ENCODE results near the gene GALNT14. TPM values are rescaled to one million over a fixed set of nuclear protein-coding genes. Genes with fewer than 3 reads are reported as not detected.

GALNT14 gene
- total and polyA plus RNA-seq, 9 of the 15 experiments (the other 6 are each of a cell fraction or from before 2014, with no cell fraction given), result 0.11 TPM; not detected in 8

- POLR2A ChIA-PET, result no interaction called here
- Histone ChIP-seq H3K9me1 (ENCODE audit: control insufficient read depth, insufficient read depth, low read length) (no peaks in the 10 kb centered on the region), H3K79me2 (ENCODE audit: control insufficient read depth, insufficient read depth, low read length) (no peaks in the 10 kb centered on the region), H2AFZ (ENCODE audit: low read depth, low read length) (no peak overlapping the region), H3K4me1 (replicated peaks in 1 of 2; ENCODE audit: control insufficient read depth in 2 of 2, insufficient read depth in 2 of 2, low read length in 2 of 2) (no peaks in the 10 kb centered on the region), H3K9ac (ENCODE audit: insufficient read depth in 1 of 2, low read depth in 2 of 2, low read length in 2 of 2) (no peak overlapping the region), H3K4me2 (ENCODE audit: insufficient read depth, low read length) (no peak overlapping the region), H3K27me3 (ENCODE audit: control insufficient read depth in 2 of 2, insufficient read depth in 2 of 2, low read length in 2 of 2) (no peaks in the 10 kb centered on the region; a peak in 1 of 5 replicates), H3K36me3 (ENCODE audit: control insufficient read depth, insufficient read depth, low read length) (no peaks in the 10 kb centered on the region), H3K27ac (ENCODE audit: extremely low read depth, low read depth, low read length) (no peak overlapping the region), H4K20me1 (replicated peaks; ENCODE audit: control insufficient read depth, insufficient read depth, low read length) (no peaks in the 10 kb centered on the region), H3K9me3 (replicated peaks; ENCODE audit: control insufficient read depth, insufficient read depth, low read depth, low read length) (no peaks in the 10 kb centered on the region), H3K4me3 (no peak overlapping the region)
- intact Hi-C loops (cut with micrococcal nuclease) (no loop called here), in situ Hi-C loops (cut with MboI) (no loop called here)
- CTCF ChIA-PET (ENCODE audit: low intra/inter-chr PET ratio), result no interaction called here
- no peak for TF ChIP-seq PTBP1 (IDR thresholded peaks at IDR 0.05; ENCODE audit: low read depth, low read length)
- no peak for TF ChIP-seq MTA1 (IDR thresholded peaks at IDR 0.05; ENCODE audit: borderline replicate concordance)
- TF ChIP-seq SMAD1 (IDR thresholded peaks at IDR 0.05; ENCODE audit: low read depth, low read length, partially characterized antibody), result no peak
- TF ChIP-seq SUPT5H (IDR thresholded peaks at IDR 0.05), result no peak
- DNase-seq (ENCODE audit: extremely low read depth in 1 of 4, low spot score in 3 of 4) (no peak), ATAC-seq (no peak), FAIRE-seq (no peak)
- BruUV-seq (replicated peaks), result no TSS peak
- 0% methylated on average over 3 of the region's 3 CpGs for WGBS (ENCODE audit: insufficient coverage, low coverage, missing lambda C conversion rate)
Measured at GRCh38 chr2:31112544-31112943, 25.7 kb downstream of the GALNT14 start.

- 0% methylated on average over 3 of the region's 3 CpGs for WGBS (ENCODE audit: insufficient coverage, low coverage, missing lambda C conversion rate)
- ChIA-PET POLR2A (no interaction called here), CTCF (ENCODE audit: low intra/inter-chr PET ratio) (no interaction called here)
- Histone ChIP-seq H3K27me3 (ENCODE audit: control insufficient read depth in 2 of 2, insufficient read depth in 2 of 2, low read length in 2 of 2) (no peaks in the 10 kb centered on the region; a peak in 1 of 5 replicates), H3K4me3 (no peak overlapping the region), H3K9me3 (replicated peaks; ENCODE audit: control insufficient read depth, insufficient read depth, low read depth, low read length) (no peaks in the 10 kb centered on the region), H3K4me2 (ENCODE audit: insufficient read depth, low read length) (no peak overlapping the region), H3K4me1 (replicated peaks in 1 of 2; ENCODE audit: control insufficient read depth in 2 of 2, insufficient read depth in 2 of 2, low read length in 2 of 2) (no peaks in the 10 kb centered on the region), H3K79me2 (ENCODE audit: control insufficient read depth, insufficient read depth, low read length) (no peaks in the 10 kb centered on the region), H3K27ac (ENCODE audit: extremely low read depth, low read depth, low read length) (no peak overlapping the region), H4K20me1 (replicated peaks; ENCODE audit: control insufficient read depth, insufficient read depth, low read length) (no peaks in the 10 kb centered on the region), H3K9me1 (ENCODE audit: control insufficient read depth, insufficient read depth, low read length) (no peaks in the 10 kb centered on the region), H3K36me3 (ENCODE audit: control insufficient read depth, insufficient read depth, low read length) (no peaks in the 10 kb centered on the region), H2AFZ (ENCODE audit: low read depth, low read length) (no peak overlapping the region), H3K9ac (ENCODE audit: insufficient read depth in 1 of 2, low read depth in 2 of 2, low read length in 2 of 2) (no peak overlapping the region)
- ATAC-seq (no peak), DNase-seq (ENCODE audit: extremely low read depth in 1 of 4, low spot score in 3 of 4) (no peak), FAIRE-seq (no peak)
- intact Hi-C loops (cut with micrococcal nuclease) (no loop called here), in situ Hi-C loops (cut with MboI) (no loop called here)
- no TSS peak for BruUV-seq (replicated peaks)
- no peak for TF ChIP-seq CREB1 (IDR thresholded peaks at IDR 0.05)
- no peak for TF ChIP-seq CREB1 (CRISPR knock-in tag; IDR thresholded peaks at IDR 0.05)
- no peak for TF ChIP-seq ZNF639 (CRISPR knock-in tag; conservative IDR thresholded peaks at IDR 0.05 in 1 of 2, IDR thresholded peaks at IDR 0.05 in 1 of 2)
- TF ChIP-seq STAG1 (CRISPR knock-in tag; IDR thresholded peaks at IDR 0.05; ENCODE audit: borderline replicate concordance), result no peak
- TF ChIP-seq, protein P1, sequence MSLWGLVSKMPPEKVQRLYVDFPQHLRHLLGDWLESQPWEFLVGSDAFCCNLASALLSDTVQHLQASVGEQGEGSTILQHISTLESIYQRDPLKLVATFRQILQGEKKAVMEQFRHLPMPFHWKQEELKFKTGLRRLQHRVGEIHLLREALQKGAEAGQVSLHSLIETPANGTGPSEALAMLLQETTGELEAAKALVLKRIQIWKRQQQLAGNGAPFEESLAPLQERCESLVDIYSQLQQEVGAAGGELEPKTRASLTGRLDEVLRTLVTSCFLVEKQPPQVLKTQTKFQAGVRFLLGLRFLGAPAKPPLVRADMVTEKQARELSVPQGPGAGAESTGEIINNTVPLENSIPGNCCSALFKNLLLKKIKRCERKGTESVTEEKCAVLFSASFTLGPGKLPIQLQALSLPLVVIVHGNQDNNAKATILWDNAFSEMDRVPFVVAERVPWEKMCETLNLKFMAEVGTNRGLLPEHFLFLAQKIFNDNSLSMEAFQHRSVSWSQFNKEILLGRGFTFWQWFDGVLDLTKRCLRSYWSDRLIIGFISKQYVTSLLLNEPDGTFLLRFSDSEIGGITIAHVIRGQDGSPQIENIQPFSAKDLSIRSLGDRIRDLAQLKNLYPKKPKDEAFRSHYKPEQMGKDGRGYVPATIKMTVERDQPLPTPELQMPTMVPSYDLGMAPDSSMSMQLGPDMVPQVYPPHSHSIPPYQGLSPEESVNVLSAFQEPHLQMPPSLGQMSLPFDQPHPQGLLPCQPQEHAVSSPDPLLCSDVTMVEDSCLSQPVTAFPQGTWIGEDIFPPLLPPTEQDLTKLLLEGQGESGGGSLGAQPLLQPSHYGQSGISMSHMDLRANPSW (CRISPR knock-in tag; IDR thresholded peaks at IDR 0.05), result no peak
- TF ChIP-seq SUPT5H (IDR thresholded peaks at IDR 0.05), result no peak
- TF ChIP-seq TAL1 (IDR thresholded peaks at IDR 0.05), result no peak
- TF ChIP-seq, protein P2, sequence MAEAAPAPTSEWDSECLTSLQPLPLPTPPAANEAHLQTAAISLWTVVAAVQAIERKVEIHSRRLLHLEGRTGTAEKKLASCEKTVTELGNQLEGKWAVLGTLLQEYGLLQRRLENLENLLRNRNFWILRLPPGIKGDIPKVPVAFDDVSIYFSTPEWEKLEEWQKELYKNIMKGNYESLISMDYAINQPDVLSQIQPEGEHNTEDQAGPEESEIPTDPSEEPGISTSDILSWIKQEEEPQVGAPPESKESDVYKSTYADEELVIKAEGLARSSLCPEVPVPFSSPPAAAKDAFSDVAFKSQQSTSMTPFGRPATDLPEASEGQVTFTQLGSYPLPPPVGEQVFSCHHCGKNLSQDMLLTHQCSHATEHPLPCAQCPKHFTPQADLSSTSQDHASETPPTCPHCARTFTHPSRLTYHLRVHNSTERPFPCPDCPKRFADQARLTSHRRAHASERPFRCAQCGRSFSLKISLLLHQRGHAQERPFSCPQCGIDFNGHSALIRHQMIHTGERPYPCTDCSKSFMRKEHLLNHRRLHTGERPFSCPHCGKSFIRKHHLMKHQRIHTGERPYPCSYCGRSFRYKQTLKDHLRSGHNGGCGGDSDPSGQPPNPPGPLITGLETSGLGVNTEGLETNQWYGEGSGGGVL (CRISPR knock-in tag; IDR thresholded peaks at IDR 0.05), result no peak
Measured at GRCh38 chr2:31110998-31111397, 27.2 kb downstream of the GALNT14 start.
